ENCODE data around the gene MATN1.
A peak's percentile ranks its signal among the peaks of the same experiment; 100 is the strongest.

MATN1 gene

GRCh38 chr1:30728832-30729638, 5.7 kb upstream of the MATN1 start:
- no peak for ATAC-seq
- no peak for TF ChIP-seq TCF4 (CRISPR knock-in tag; IDR thresholded peaks at IDR 0.05; ENCODE audit: borderline replicate concordance)
- TF ChIP-seq ZNF565 (CRISPR knock-in tag; conservative IDR thresholded peaks at IDR 0.05; ENCODE audit: low read depth): no peak
- TF ChIP-seq PATZ1 (CRISPR knock-in tag; IDR thresholded peaks at IDR 0.05; ENCODE audit: borderline replicate concordance): no peak
- TF ChIP-seq BACH2 (CRISPR knock-in tag; IDR thresholded peaks at IDR 0.05; ENCODE audit: borderline replicate concordance): no peak
- no peak for TF ChIP-seq ZFP3 (CRISPR knock-in tag; IDR thresholded peaks at IDR 0.05)
- TF ChIP-seq ZNF8 (CRISPR knock-in tag; IDR thresholded peaks at IDR 0.05): no peak
- TF ChIP-seq TOX (CRISPR knock-in tag; IDR thresholded peaks at IDR 0.05; ENCODE audit: borderline replicate concordance): no peak
- no peak for TF ChIP-seq TSHZ2 (CRISPR knock-in tag; IDR thresholded peaks at IDR 0.05)
- no peak for TF ChIP-seq CSDC2 (CRISPR knock-in tag; IDR thresholded peaks at IDR 0.05)
- no peak for TF ChIP-seq ZNF70 (CRISPR knock-in tag; IDR thresholded peaks at IDR 0.05)
- TF ChIP-seq ZC3H10 (CRISPR knock-in tag; IDR thresholded peaks at IDR 0.05): no peak
- TF ChIP-seq PPARA (CRISPR knock-in tag; IDR thresholded peaks at IDR 0.05; ENCODE audit: borderline replicate concordance): no peak
- no peak for TF ChIP-seq ESRRG (CRISPR knock-in tag; IDR thresholded peaks at IDR 0.05)
- TF ChIP-seq ZFP30 (CRISPR knock-in tag; IDR thresholded peaks at IDR 0.05): no peak
- TF ChIP-seq ARNTL (CRISPR knock-in tag; IDR thresholded peaks at IDR 0.05; ENCODE audit: borderline replicate concordance, low read depth): no peak

- peak; percentile 8; the same call in 1 of the 3 replicates for ATAC-seq
- no peak for TF ChIP-seq RARB (CRISPR knock-in tag; IDR thresholded peaks at IDR 0.05)
- no peak for TF ChIP-seq CREB5 (CRISPR knock-in tag; IDR thresholded peaks at IDR 0.05; ENCODE audit: low read depth)
- TF ChIP-seq CSRNP3 (CRISPR knock-in tag; IDR thresholded peaks at IDR 0.05): no peak
- TF ChIP-seq POU6F1 (CRISPR knock-in tag; IDR thresholded peaks at IDR 0.05; ENCODE audit: borderline replicate concordance, low read depth): no peak
- TF ChIP-seq ARNTL (CRISPR knock-in tag; IDR thresholded peaks at IDR 0.05; ENCODE audit: borderline replicate concordance, low read depth): no peak
- no peak for TF ChIP-seq TSHZ2 (CRISPR knock-in tag; IDR thresholded peaks at IDR 0.05)
- TF ChIP-seq GLIS3 (CRISPR knock-in tag; IDR thresholded peaks at IDR 0.05): no peak
- no peak for TF ChIP-seq TOX (CRISPR knock-in tag; IDR thresholded peaks at IDR 0.05; ENCODE audit: borderline replicate concordance)
- no peak for TF ChIP-seq ZNF8 (CRISPR knock-in tag; IDR thresholded peaks at IDR 0.05)
- no peak for TF ChIP-seq BACH2 (CRISPR knock-in tag; IDR thresholded peaks at IDR 0.05; ENCODE audit: borderline replicate concordance)
- TF ChIP-seq ISL1 (CRISPR knock-in tag; IDR thresholded peaks at IDR 0.05): no peak
- no peak for TF ChIP-seq ZFP3 (CRISPR knock-in tag; IDR thresholded peaks at IDR 0.05)
- no peak for TF ChIP-seq PATZ1 (CRISPR knock-in tag; IDR thresholded peaks at IDR 0.05; ENCODE audit: borderline replicate concordance)
- no peak for TF ChIP-seq CSDC2 (CRISPR knock-in tag; IDR thresholded peaks at IDR 0.05)
- TF ChIP-seq PPARA (CRISPR knock-in tag; IDR thresholded peaks at IDR 0.05; ENCODE audit: borderline replicate concordance): no peak
Observed at GRCh38 chr1:30728340-30728739, 5.0 kb upstream of the MATN1 start.

All from SK-N-SH treated with all-trans-retinoic acid at 6 μM for 48 hours (cell line).